NCI-H2196 (cell line): ENCODE results near the gene DOCK9.

Experiments
- DNase-seq: peaks from one replicate; lab custom pipeline; 2025; ENCODE audit not compliant: unreplicated experiment; lab: John Stamatoyannopoulos, UW

Gene DOCK9

DNA sequence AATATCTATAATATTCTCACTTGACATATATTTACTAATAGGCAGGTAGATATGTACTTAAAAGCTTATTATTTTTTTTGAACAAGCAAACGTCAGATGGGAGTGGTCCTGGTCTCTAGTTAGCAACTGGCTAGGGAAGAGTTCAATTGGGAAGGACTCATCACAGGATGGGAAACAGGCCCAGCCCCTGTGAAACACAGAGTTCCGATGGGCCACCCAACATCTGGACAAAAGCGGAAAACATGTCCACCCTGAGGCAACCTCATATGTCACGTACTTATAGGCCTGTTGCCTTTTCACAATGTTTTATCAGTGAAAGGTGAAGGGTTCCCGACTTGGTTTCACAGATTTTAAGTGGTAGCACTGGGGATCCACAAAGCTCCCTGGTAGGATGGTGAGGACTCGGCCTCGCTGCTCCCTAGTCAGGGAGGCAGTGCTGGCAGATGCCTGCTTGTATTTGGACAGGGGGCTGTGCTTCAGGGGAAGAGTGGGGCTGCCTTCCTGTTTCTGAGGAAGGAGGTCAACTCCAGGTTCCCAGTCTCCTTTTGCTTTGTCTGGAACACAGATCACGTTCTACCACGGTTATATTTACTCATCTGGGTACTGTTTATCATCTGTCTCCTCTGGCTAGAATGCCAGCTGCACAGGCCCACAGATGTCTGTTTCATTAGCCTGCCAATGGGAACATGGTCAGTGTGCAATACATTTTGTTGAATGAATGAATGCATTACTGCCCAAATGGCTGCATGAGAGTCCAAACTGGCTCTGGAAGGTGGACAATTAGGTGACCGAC is 176.0 kb downstream of the DOCK9 start:
- DNase-seq: no peak

DNA sequence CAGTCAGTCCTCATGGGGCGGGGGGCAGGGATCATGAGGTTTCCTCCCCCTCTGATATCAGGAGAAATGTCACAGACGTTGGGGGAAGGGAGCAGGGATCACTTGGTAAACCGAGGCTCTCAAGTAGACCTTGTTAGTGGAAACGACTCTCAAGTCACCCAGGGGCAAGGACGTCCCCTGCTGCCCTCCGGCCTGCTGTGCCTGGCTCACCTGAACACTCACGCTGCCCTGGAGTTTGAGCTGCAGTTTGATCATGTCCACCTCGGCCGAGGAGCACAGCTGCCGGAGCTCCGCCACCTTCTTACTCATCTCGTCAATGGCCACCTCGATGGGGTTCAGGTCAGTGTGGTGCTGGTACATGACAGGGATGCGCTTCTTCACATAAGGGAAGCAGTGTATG is 177.8 kb downstream of the DOCK9 start:
- no peak for DNase-seq

DNA sequence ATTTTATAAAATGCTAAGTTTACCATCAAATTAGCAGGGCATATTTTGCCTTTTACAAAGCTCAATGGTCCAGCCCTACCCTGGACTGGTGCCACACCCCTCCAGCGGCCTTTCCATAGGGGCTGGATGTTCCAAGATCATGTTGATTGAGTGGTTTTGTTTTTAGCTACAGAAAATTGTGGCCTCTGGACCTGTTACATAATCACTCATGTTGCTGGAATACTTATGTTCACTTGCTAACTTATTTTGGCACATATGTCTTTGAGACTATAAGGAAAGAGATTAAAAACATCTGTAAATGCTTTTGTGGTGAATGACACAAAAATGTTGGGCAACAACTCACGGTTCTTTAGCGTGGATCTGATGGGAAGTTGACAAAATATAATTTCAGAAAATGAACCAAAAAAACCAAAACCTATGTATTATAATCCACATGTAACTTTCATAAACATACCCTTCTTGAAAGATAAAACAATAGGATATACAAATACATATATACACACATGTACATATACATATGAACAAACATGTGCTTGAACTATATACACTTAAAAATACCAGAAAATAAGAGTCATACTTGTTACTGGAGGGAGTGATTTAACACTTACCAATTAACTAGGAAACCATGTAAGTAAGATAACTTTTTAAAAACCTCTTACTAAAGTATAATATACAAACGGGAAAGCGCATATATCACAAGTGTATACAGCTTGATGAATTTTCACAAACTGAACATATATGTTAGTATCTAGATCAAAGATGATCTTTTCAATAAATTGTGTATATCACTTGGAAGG is 178.8 kb downstream of the DOCK9 start:
- no peak for DNase-seq

DNA sequence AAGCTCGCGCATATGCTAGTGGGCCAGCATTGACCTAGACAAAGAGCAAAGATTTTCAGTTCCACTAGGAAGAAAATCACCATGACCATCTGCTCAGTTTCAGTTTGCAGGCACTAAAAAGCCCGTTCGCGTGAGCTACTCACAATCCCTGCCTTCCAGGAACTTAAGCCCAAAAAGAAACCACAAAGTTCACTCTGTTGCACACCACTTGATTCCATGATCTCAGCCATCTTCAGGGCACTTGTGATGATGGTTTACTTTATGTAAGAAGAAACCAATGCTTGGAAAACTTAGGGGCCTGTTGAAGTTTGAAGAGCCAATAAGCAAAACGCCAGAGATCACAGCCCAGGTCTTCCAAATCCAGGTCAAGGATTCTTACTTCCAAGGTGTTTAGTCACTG is 180.4 kb downstream of the DOCK9 start:
- no peak for DNase-seq

DNA sequence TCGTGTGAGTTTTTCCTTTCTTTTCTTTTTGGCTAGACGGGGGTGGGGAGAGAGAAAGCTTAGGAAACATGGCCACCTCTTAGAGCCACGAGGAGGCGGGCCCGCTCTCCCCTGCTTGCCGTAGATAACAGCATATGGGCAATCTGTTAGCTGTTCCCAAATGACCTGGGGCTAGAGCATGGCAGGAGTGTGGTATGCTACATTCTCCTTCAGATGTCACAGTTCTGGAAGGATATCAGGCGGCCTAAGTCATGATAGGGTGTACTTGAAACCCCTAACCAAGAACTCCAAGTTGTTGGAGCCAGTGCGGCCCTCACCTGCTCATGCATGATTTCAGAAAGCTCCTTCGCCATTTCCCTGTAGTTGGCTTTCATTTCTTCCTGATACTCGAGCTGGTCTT is 181.1 kb downstream of the DOCK9 start:
- DNase-seq: no peak

DNA sequence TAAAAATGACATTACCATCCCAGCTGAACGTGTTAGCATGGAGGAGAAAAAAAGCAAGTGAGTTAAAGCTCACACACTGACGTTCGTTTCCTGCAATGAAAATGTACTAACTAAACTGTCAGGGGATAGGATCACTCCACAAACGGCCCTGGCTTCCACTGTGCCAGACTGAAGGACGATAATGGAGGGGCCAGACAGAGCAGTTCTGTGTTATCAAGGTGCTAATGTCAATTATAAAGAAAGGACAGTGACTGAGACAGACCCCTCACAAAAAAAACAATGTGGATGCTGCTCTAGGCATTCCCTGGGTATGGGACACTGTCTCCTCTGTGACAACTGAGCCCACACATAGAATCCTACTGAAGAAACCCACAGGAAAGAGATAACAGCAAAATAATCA is 181.7 kb downstream of the DOCK9 start:
- DNase-seq: no peak

DNA sequence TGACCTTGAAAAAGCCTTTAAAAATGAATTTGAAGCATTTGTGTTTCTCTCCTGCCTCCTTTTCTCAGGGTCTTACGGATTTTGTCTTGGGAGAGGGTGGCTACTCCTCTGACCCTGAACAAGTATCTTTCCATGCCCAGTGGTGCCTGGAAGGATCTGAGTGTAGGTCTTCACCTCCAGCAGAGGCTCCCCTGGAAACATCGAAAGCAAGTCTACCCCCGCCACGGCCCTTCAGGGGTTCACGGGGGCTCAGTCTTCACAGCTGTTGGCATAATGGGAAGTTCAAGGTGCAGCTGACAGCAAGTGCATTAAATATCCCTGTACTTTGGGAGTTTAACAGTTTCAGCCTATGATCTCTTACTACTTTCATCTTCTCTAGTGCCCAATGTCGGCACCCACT is 182.6 kb downstream of the DOCK9 start:
- DNase-seq: no peak

DNA sequence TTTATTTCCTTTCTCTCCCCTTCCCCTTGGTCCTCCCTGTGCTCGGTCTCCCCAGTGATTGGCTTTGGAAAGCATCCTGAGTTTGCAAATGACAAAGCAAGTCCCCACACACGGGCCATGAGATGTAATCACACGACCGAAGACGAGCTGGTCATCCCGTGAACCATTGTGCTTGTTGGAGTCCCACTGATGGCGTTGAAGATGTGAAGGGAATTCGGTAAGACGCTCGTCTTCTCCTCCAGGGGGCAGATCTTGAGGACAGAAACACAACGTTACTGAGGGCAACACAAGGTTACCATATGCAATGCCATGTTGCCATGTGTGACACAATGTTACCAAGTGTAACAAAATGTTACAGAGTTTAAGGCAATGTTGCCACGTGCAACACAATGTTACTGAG is 183.4 kb downstream of the DOCK9 start:
- DNase-seq: no peak

DNA sequence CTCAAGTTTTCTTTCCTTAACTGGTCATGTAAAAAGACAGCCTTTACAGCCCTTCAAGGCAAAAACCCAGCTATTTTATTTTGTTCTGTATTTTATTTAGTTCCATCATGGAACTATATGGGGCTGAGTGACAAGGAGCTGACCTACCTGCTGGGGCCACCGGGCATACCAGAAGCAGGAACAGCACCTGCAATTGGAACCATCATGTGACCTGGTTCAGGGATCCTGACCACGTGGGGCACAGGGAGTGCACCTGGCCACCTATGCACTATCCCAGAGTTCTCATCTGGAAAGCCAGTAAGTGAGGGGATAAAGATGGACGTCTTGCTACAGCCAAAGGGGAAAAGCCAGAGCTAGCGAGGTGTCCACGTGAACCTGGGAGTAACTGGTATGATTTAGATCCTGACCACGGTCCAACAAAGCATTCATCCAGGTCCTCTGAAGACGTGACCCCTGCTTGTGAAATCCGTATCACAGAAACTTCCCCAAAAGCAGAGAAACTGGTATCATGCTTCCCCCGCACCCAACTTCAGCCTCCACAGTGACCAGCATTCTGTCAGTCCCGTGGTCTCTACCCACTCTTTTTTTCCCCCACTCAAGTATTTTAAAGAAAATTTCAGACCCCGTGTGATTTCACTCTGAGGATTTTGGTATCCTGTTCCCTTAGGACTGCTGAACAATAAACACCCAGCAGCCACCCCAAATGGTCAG is 184.9 kb downstream of the DOCK9 start:
- DNase-seq: no peak

DNA sequence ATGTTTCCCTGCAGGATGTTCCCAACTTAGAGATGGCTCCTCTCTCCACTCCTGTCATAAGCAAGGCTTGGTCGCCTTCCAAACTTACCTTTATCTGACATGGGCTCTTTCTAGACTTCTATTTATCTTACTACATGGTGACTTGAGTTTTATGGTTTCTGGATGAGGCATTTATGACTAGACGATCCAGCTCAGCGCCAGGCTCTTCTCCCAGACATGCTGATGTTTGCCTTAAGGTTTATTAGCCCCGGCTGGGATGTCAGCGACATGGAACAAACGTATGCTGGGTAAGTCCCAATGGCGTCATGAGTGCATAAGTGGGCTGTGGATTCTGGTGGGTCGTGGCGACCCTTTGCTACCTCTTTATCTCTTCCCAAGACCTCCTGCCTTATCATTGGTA is 185.5 kb downstream of the DOCK9 start:
- DNase-seq: no peak

DNA sequence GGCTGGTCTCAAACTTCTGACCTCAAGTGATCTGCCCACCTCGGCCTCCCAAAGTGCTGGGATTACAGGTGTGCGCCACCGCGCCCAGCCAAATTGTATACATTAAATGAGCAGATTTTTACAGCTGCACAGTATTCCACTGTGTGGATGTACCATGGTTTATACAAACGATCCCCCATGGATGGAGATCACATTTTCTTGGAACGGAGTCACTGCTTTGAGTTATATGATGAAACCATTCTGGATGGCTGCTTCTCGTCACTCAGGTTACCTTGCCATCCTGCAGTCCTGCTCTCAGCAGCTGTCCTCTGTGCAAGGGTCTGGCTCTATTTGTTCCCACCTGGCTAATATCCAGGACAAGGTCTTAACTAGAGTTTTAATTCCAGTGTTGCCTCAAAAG is 186.3 kb downstream of the DOCK9 start:
- no peak for DNase-seq

DNA sequence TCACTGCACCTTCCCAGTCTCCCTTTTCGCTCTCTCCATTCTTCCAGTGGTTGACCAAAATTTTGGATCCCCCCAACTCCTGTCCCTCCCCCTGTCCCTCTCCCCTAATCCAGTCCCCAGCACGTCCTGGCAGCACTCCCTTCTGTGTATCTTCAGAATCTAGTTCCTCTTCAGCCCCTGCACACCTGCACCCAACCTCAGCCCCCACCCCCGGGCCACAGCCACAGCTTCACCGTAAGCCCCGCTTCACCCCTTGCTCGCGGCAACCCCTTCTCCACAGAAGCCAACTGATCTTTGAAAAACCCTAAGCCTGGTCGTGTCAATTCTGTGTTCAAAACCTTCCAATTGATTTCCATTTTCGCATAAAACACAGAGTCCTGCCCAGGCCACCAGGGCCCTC is 189.9 kb downstream of the DOCK9 start:
- no peak for DNase-seq

DNA sequence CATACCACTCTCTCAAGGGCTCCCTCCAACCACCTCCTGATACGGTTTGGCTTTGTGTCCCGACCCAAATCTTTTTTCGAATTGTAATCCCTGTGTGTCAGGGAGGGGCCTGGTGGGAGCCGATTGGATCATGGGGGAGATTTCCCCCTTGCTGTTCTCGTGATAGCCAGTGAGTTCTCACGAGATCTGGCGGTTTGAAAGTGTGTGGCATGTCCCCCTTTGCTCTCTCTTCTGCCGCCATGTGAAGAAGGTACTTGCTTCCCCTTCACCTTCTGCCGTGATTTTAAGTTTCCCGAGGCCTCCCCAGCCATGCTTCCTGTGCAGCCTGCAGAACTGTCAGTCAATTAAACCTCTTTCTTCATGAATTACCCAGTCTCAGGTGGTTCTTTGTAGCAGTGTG is 190.7 kb downstream of the DOCK9 start:
- no peak for DNase-seq

DNA sequence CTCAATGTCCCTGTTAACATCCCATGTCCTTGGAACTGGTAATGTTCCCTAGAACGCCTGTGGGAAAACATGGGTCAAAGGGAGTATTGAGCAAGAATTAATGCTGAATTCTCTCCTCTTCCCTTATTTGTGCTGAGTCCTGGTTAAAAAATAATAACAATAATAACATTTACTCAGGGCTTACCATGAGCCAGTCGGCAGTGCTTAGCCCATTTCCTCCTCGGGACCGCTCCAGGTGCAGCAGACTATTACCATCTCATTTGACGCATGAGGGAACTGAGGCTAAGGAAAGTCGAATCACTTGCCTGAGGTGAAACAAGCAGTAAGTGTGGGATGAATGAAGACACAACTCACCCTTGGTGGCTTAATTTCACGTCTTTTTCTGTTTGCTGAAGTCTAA is 191.8 kb downstream of the DOCK9 start:
- DNase-seq: no peak

DNA sequence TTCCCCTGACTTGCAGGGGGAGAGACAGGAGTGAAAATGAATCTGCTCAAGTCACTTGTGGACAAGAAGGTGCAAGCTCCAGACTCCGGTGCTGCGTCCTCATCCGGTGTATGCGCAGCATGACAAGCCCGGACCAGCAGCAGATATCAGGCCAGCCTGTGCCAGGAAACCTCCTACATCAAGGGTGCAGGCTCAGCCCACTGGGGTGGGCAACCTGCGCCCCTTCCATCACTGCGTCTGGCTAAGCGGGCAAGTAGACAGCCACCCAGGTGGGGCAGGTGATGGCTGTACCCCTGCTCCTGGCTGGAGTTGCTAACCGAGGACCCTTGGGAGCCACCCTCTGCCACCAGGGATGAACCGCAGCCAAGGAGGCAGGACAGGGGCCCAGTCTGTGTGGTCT is 192.5 kb downstream of the DOCK9 start:
- no peak for DNase-seq

DNA sequence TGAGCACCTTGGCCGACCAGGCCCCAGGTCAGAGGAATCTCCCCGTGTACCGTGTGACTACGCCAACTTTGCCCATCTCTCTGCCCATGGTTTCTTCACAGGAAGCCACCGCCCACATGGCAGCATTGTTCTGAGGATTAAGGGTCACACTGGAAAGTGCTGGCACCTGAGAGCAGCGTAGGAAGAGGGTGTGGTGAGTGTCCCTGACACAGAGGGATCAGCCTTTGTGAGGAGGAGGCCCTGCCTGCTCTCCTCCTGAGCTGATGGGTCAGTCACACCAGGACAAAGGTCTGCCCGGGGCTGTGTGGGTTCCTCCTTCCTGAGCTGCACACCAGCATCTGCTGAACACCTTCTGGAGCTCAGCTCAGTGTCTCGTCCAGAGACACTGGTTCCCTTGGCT is 193.2 kb downstream of the DOCK9 start:
- DNase-seq: no peak

DNA sequence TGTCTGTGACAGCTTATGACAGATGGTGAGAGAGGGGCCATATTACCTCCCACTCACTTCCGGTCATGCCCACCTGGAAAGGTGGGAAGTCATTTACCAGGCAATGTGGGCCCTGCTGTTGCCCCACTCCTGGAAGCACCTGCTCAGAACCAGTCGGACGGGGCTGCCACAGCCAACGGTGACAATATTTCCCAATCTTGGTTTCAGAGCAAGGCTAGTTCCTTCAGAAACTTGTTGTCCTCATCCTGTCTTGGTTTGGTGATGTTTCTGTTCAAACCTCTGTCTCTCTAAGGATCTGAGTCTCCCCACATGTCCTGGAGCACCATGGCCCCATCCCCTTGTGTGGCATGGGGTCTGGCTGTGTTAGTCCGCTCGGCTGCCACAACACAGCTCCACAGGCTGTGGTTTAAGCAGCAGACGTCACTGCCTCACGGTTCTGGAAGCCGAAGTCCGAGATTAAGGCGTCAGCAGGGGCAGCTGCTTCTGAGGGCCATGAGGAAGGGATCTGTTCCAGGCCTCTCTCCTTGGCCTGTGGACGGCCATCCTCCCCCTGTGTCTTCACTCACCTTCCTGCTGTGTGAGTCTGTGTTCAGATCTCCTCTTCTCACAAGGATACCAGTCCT is 193.9 kb downstream of the DOCK9 start:
- DNase-seq: no peak

DNA sequence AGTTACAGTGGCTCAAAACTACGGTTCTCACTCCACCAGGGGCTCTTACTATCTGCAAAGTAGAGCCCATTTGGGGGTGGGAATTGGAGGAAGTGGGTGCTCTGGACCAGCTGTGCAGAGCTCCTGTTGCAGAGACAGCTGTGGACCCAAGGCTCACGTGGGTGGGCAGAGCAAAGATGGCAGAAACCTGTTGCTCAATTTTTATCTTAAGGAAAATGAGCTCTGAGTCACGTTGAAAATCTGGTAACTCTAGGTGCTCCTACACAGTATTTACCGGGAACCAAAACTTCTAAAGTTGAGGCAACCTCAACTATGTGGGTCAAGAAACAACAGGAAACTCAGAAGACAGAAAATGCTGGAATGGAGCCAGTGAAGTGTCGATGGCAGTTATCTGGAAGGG is 195.2 kb downstream of the DOCK9 start:
- DNase-seq: no peak

DNA sequence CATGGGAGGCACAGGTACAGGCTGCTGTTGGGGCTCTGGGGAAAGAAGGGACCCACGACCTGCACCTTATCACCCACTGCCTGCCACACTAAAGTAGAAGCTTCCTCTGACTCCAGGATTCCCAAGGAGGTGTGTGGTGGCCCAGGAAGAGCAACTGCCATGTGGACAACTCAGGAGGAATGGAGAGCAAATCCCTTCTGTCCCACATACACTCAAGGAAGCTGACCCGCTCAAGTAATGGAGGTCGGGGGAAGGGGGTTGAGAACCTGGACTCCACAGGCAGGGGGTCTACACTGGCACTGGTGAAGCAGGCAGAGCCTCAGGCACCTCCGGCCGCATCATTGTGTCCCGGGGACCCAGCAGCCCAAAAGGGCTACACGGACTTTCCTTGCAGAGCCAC is 196.0 kb downstream of the DOCK9 start:
- DNase-seq: no peak

DNA sequence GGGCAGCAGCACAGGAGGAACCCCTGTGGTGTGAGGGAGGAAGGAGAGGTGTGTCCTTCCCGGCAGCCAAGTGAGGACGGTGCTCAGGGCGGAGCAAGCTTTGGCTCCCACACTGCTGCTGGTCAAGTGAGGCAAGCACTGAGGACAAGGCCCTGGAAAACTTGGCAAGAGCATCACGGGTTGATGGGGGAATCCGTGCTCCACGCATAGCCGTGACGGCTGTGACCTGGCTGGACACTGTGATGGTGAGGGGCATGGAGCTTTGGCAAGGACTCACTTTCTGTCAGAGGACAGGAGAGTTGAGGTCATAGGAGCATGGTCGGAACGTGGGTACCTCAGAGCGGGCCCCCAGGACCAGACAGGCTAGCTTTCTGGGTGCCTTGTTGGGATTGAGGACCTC is 196.4 kb downstream of the DOCK9 start:
- DNase-seq: no peak

DNA sequence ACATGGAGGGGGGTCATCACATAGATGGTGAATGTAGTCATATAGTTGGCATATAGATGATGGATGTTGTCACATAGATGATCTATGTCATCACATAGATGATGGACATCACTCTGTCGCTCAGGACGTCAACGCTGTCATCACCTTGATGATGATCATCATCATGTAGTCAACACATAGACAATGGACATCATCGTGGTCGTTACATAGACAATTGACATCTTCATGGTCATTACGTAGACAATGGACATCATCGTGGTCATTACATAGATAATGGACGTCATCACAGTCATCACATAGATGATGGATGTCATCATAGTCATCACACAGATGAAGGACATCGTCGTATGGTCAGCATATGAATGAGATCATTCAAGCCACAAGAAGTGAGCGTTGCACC is 196.8 kb downstream of the DOCK9 start:
- no peak for DNase-seq

DNA sequence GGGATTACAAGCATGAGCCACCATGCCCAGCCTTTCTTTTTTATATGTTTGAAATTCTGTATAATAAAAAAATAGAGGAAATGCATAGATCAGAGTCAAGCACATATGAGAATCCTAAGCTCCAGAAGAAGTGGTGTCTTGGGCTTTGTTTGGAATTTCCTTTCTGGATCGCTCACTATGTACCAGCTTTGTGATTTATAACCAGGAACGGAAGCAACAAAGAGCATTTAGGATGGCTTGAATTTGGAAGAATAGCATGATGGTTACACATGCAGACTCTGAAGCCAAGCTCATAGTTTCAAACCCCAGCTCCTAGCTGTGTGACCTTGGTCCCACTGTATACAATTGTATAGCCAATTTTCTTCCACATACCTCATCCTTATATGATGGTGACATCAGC is 197.4 kb downstream of the DOCK9 start:
- DNase-seq: no peak
